Hematopoietic multipotent progenitor cell treated with erythropoietin and hydrocortisone succinate and interleukin-3 and kit ligand, for 6 days (in vitro differentiated cells): ENCODE measurements around the gene LMF1.
"Not testable (repeated sequence)": the region's sequence is repeated elsewhere in the genome, so short reads cannot be mapped to it uniquely, and the experiment has no call there.

Experiments
- DNase-seq: peaks from one replicate; pipeline ENCODE4 v3.0.0-alpha.2; 2015

Gene LMF1

GRCh38 chr16:891353-891740, 79.4 kb downstream of the LMF1 start:
- no peak for DNase-seq

GRCh38 chr16:890716-891352, 80.0 kb downstream of the LMF1 start:
- DNase-seq = no peak

- peak; percentile 32 for DNase-seq
These were observed 80.6 kb downstream of the LMF1 start for GRCh38 chr16:890217-890616.

GRCh38 chr16:889586-889985, 81.2 kb downstream of the LMF1 start:
- no peak for DNase-seq

DNA sequence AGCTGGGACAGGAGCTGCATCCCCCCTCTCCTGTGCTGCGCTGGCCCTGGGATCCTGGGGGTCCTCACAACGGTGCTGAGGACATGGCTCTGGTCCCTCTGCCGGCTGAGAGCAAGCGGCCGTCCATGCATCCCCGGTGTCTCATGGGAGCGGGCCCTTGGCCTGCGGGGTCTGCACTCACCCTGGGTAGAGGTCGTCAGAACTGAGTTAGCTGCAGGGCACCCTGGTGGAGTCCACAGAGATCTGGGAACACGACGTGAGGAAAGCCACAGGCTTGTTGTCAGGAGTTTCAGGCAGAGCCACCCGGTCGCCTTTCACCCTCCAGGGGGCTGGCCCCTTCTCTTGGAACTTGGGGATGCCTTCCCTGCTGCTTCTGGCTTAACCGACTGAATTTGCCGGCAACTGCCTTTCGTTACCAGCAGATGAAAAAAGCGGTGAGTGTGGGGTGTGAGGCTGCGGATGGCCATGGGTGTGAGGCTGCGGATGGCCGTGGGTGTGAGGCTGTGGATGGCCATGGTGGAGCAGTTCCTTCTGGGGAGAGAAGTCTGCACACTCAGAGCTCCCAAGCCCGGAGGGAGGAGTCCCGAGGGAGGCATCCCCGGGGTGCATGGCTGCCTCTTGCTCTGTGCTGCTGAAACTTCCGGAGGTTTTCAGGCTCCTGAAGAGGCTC, 81.7 kb downstream of the LMF1 start:
- no peak for DNase-seq

DNA sequence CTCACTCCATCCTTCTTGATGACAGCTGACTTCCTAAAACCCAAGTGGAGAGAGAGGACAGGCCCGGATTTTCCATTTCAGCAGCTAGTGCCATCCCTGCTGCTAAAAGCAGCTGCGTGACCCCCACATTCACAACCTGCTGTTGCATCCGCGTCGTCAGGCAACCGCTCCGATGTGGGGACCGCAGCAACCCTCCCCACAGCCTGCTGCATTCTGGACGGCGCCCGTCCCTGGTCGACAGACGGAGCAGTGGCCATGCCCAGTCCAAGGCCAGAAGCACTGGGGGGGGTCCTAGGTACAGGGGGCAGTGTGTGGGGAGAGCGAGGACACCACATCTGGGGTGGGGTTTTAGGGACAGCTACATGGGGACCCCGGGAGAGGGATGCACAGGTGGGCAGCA, 82.3 kb downstream of the LMF1 start:
- DNase-seq = not testable (repeated sequence)

GRCh38 chr16:887846-888245, 82.9 kb downstream of the LMF1 start:
- DNase-seq = no peak

- DNase-seq = no peak
These were observed 83.7 kb downstream of the LMF1 start for GRCh38 chr16:886802-887731.

GRCh38 chr16:886084-886543, 84.7 kb downstream of the LMF1 start:
- no peak for DNase-seq

DNA sequence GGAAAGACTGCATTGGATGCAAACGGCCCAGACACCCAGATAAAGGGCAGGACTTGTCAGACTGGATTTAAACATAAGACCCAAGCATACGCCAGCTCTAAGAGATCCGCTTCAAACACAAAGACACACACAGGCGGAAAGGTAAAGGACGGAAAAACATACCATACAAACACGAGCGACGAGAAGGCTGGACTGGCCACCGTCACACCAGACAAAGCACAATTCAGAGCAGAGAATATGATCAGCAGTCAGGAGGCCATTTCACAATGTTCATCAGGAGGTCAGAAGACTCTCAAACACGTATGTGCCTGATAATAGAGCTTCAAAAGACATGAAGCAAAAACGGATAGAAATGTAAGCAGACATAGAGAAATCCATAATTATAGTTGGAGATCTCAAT, 85.4 kb downstream of the LMF1 start:
- DNase-seq = no peak

- DNase-seq = no peak
These were observed 86.6 kb downstream of the LMF1 start for GRCh38 chr16:884232-884631.

DNA sequence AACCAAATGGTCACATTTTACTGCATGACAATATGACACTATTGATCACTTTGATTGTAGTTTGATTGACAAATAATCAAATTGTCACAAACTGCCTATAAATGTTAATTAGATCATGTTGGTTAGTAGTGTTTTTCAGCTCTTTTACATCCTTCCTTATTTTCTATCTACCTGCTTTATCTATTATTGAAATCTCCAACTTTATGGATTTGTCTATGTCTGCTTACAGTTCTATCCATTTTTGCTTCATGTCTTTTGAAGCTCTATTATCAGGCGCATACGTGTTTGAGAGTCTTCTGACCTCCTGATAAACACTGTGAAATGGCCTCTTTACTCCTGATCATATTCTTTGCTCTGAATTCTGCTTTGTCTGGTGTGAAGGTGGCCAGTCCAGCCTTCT, 87.0 kb downstream of the LMF1 start:
- DNase-seq = no peak

GRCh38 chr16:883340-883739, 87.4 kb downstream of the LMF1 start:
- DNase-seq = no peak

- not testable (repeated sequence) for DNase-seq
These were observed 88.1 kb downstream of the LMF1 start for GRCh38 chr16:882671-883070.

DNA sequence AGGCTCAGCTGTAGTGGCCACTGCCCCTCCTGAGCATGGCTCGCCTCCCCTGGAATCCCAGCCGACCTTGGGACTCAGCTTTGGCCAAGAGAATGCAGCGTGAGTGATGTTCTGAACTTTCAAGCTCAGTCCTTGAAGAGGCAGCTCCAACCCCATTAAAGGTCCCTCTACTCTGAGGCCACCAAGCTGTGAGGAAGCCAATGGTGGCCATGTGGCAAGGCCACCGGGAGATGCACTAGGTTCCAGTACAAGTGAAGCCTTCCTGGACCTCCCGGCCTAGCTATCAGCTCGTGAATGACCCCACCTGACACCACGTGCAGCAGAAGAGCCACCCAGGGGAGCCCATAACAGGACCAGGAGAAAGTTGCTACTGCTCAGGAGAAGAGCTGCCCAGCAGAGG, 88.5 kb downstream of the LMF1 start:
- DNase-seq = no peak

GRCh38 chr16:881219-882097, 89.3 kb downstream of the LMF1 start:
- DNase-seq = no peak

DNA sequence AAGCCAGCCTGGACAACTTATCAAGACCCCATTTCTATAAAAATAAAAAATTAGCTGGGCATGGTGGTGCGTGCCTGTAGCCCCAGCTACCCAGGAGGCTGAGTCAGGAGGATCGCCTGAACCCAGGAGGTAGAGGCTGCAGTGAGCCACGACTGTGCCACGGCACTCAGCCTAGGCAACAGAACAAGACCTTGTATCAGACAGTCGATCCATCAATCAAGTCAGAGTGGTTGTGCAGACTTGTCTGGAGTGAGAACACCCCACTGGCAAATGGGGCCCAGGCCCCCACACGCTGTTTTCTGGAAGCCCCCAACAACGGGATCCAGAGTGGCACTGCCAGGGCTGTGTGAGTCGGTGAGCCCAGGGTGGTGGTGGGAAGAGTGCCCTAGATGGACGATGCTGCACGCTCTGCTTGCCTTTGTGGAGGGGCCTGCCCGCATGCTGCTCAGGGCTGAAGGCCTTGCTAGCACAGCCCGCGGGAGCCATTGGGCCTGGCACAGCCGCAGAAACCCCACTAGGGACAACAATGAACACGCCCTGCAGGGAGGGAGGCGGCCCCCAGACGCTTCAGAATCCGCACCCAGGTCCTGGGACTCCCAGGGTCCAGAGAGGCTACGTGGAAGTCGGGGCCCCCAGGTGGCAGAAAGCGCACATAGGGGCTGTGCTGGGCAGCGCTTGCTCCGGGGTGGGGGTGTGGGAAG, 90.2 kb downstream of the LMF1 start:
- no peak for DNase-seq

DNA sequence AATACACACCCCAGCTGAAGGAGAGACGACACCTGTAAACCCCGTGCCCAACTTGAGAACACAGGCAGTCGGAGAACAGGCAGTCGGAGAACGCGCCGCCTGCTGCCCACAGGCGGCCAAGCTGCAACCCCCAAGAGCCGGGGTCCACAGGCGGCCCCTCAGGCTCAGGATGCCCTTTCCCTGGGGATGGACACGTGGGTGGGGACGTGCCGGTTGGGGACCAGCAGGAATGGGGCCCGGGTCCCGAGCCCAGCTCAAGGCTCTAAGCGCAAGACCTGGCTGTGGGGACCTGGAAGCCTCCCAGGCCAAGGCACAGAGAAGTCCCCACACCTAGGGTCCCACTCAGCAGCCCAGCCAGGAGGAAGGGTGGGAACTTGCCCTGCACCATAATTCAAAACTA, 90.8 kb downstream of the LMF1 start:
- DNase-seq = no peak

DNA sequence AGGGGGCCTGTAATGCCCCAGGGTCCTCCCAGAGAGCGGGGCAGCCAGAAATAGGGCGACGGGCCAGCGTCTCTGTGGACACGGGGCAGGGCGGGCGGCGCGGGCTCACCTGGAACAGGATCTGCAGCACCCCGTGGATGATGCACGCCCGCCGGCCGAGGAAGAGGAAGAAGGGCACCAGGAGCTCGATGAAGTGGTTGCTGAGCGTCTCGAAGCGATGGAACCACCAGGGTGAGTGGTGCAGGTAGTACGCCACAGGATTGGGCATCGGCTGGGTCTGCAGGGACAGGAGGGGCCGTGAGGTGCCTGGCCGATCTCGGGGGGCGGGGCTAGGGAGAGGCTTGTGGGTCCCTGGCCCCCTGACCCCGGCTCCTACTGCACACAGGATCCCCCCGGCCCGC, 91.3 kb downstream of the LMF1 start:
- DNase-seq = no peak

- DNase-seq = no peak
These were observed 91.9 kb downstream of the LMF1 start for GRCh38 chr16:878886-879285.

- peak; percentile 19 for DNase-seq
These were observed 92.6 kb downstream of the LMF1 start for GRCh38 chr16:878072-878784.
